ENCODE results near the gene DIP2C.
A peak's percentile ranks its signal among the peaks of the same experiment; 100 is the strongest.
"Not testable (repeated sequence)": the region's sequence is repeated elsewhere in the genome, so short reads cannot be mapped to it uniquely, and the experiment has no call there.

The DIP2C gene

GRCh38 chr10:339038-339391 lies 350.5 kb downstream of the DIP2C start:
- no peak for DNase-seq

- no peak for DNase-seq
These were observed 351.1 kb downstream of the DIP2C start for GRCh38 chr10:338171-339037.

- DNase-seq: no peak
These were observed 353.2 kb downstream of the DIP2C start for GRCh38 chr10:336247-336646.

- no peak for DNase-seq
These were observed 354.2 kb downstream of the DIP2C start for GRCh38 chr10:335151-335800.

- DNase-seq: no peak
These were observed 358.3 kb downstream of the DIP2C start for GRCh38 chr10:331186-331585.

- peak; percentile 2 for DNase-seq
These were observed 359.9 kb downstream of the DIP2C start for GRCh38 chr10:329361-330099.

- no peak for DNase-seq
These were observed 361.3 kb downstream of the DIP2C start for GRCh38 chr10:327889-328852.

- DNase-seq: no peak
These were observed 362.4 kb downstream of the DIP2C start for GRCh38 chr10:326894-327635.

- no peak for DNase-seq
These were observed 363.1 kb downstream of the DIP2C start for GRCh38 chr10:326350-326749.

GRCh38 chr10:325282-325681 lies 364.2 kb downstream of the DIP2C start:
- no peak for DNase-seq

GRCh38 chr10:324593-324992 lies 364.9 kb downstream of the DIP2C start:
- no peak for DNase-seq

- DNase-seq: peak; percentile 13
These were observed 365.7 kb downstream of the DIP2C start for GRCh38 chr10:323651-324293.

- not testable (repeated sequence) for DNase-seq
These were observed 366.4 kb downstream of the DIP2C start for GRCh38 chr10:323046-323445.

- no peak for DNase-seq
These were observed 368.7 kb downstream of the DIP2C start for GRCh38 chr10:320771-321170.

- no peak for DNase-seq
These were observed 371.5 kb downstream of the DIP2C start for GRCh38 chr10:317926-318325.

- no peak for DNase-seq
These were observed 372.1 kb downstream of the DIP2C start for GRCh38 chr10:317271-317769.

GRCh38 chr10:316390-316789 lies 373.1 kb downstream of the DIP2C start:
- no peak for DNase-seq

- DNase-seq: no peak
These were observed 374.6 kb downstream of the DIP2C start for GRCh38 chr10:314871-315270.

GRCh38 chr10:314381-314780 lies 375.1 kb downstream of the DIP2C start:
- no peak for DNase-seq

- DNase-seq: no peak
These were observed 377.4 kb downstream of the DIP2C start for GRCh38 chr10:311901-312665.
